GM12865 (cell line): ENCODE measurements around the gene OPCML.

Experiments used
- DNase-seq: peaks from one replicate; pipeline ENCODE4 v3.0.0; 2010; ENCODE audit warnings: low read depth
- H3K4me3 ChIP-seq: 2 replicates; pipeline ENCODE4 v1.5.1; 2011; ENCODE audit warnings: mild to moderate bottlenecking, low read depth, low read length, control low read depth
- CTCF ChIP-seq: IDR thresholded peaks from 2 replicates; pipeline ENCODE4 v1.5.1; 2011; ENCODE audit warnings: low read length, control low read depth, low read depth, inconsistent platforms; ENCODE audit not compliant: insufficient read depth; ENCODE audit errors: missing control alignments

OPCML gene

GRCh38 chr11:133311230-133311629, 221.1 kb downstream of the OPCML start:
- DNase-seq = no peak
- TF ChIP-seq CTCF = no peak
- H3K4me3 ChIP-seq = no peak overlapping the region

GRCh38 chr11:133306019-133306418, 226.3 kb downstream of the OPCML start:
- no peak overlapping the region for H3K4me3 ChIP-seq
- no peak for TF ChIP-seq CTCF
- peak; percentile 12 for DNase-seq

- no peak for DNase-seq
- TF ChIP-seq CTCF = no peak
- no peak overlapping the region for H3K4me3 ChIP-seq
Measured at GRCh38 chr11:133305208-133305956, 226.9 kb downstream of the OPCML start.

- no peak for DNase-seq
- no peak overlapping the region for H3K4me3 ChIP-seq
- TF ChIP-seq CTCF = no peak
Measured at GRCh38 chr11:133303262-133303661, 229.0 kb downstream of the OPCML start.

- no peak for DNase-seq
- no peak for TF ChIP-seq CTCF
- no peak overlapping the region for H3K4me3 ChIP-seq
Measured at GRCh38 chr11:133302056-133302455, 230.2 kb downstream of the OPCML start.

GRCh38 chr11:133300666-133301065, 231.6 kb downstream of the OPCML start:
- no peak for TF ChIP-seq CTCF
- no peak overlapping the region for H3K4me3 ChIP-seq
- DNase-seq = no peak

GRCh38 chr11:133291780-133292179, 240.5 kb downstream of the OPCML start:
- no peak for DNase-seq
- H3K4me3 ChIP-seq = no peak overlapping the region
- TF ChIP-seq CTCF = no peak
